T47D (cell line): ENCODE data around the gene NSMCE1.

Experiments used
- DNase-seq, 2 experiments: peaks; one replicate each; pipeline versions ENCODE4 v3.0.0 to v3.0.0-alpha.2; 2011 to 2012; ENCODE audit warnings: low read depth in 1 of 2, low spot score in 1 of 2
- JUND ChIP-seq: IDR thresholded peaks from 2 replicates; pipeline ENCODE4 v1.6.1; 2012; ENCODE audit warnings: low read depth
- in situ Hi-C: cut with HindIII; loops from 2 replicates; pipeline ENCODE4 v1.10.0; 2016; ENCODE audit warnings: low sequenced_read_pairs, low pct_unique_long_range_greater_than_20kb

The NSMCE1 gene

GRCh38 chr16:27268376-27269299, at the start of gene NSMCE1:
TSS of gene NSMCE1 (minus strand) at chr16:27268772. CDS start at chr16:27257570, 11,202 bp downstream.
- DNase-seq, result peak; percentile 84 to 97
- no peak for TF ChIP-seq JUND
- in situ Hi-C loops, result no loop called here

GRCh38 chr16:27317738-27318391, 49.3 kb upstream of the NSMCE1 start:
- in situ Hi-C loops, result no loop called here
- TF ChIP-seq JUND, result no peak
- DNase-seq, result no peak

- in situ Hi-C loops, result no loop called here
- DNase-seq, result no peak
- no peak for TF ChIP-seq JUND
These were observed 48.7 kb upstream of the NSMCE1 start for GRCh38 chr16:27317320-27317719.

GRCh38 chr16:27316038-27316680, 47.6 kb upstream of the NSMCE1 start:
- no peak for DNase-seq
- TF ChIP-seq JUND, result no peak
- in situ Hi-C loops, result no loop called here

GRCh38 chr16:27315333-27316037, 46.9 kb upstream of the NSMCE1 start:
- no peak for TF ChIP-seq JUND
- in situ Hi-C loops, result no loop called here
- no peak for DNase-seq

GRCh38 chr16:27314986-27315332, 46.4 kb upstream of the NSMCE1 start:
- in situ Hi-C loops, result no loop called here
- no peak for DNase-seq
- no peak for TF ChIP-seq JUND

GRCh38 chr16:27314161-27314723, 45.7 kb upstream of the NSMCE1 start:
- peak in 1 of 2 experiments; percentile 62 for DNase-seq
- TF ChIP-seq JUND, result no peak
- in situ Hi-C loops, result no loop called here

- peak; percentile 67 to 71 for DNase-seq
- no peak for TF ChIP-seq JUND
- in situ Hi-C loops, result no loop called here
These were observed 45.0 kb upstream of the NSMCE1 start, which contains the start of gene IL4R for GRCh38 chr16:27313422-27314160. TSS of gene IL4R (plus strand) at chr16:27313974. CDS start at chr16:27340204, 26,230 bp downstream.

GRCh38 chr16:27312580-27313421, 44.2 kb upstream of the NSMCE1 start:
- in situ Hi-C loops, result no loop called here

GRCh38 chr16:27311897-27312303, 43.3 kb upstream of the NSMCE1 start:
- no peak for TF ChIP-seq JUND
- in situ Hi-C loops, result no loop called here
- no peak for DNase-seq

More at GRCh38 chr16:27312580-27313421, 44.2 kb upstream of the NSMCE1 start:
- no peak for DNase-seq
- TF ChIP-seq JUND, result no peak

- in situ Hi-C loops, result no loop called here
- no peak for DNase-seq
- no peak for TF ChIP-seq JUND
These were observed 42.9 kb upstream of the NSMCE1 start for GRCh38 chr16:27311448-27311830.
